Small intestine (tissue), 7 donors: Measurements from ENCODE around the gene TMEM40. TPM values are rescaled to one million over a fixed set of nuclear protein-coding genes. Genes with fewer than 3 reads are reported as not detected.
A peak's percentile ranks its signal among the peaks of the same experiment; 100 is the strongest.
"Not testable (repeated sequence)": the region's sequence is repeated elsewhere in the genome, so short reads cannot be mapped to it uniquely, and the experiment has no call there.

Source experiments
- DNase-seq, 2 donors: peaks; one replicate each; pipeline versions ENCODE4 v3.0.0 to v3.0.0-alpha.2; 2013
- FAIRE-seq: peaks from 2 replicates; lab custom pipeline; 2012; peaks lifted over from hg19 to GRCh38; lab: Jason Lieb, UNC
- H3K27ac ChIP-seq, 3 donors: one replicate each; pipeline ENCODE4 v1.5.1; 2013; ENCODE audit warnings: low read length in 2 of 3, mild to moderate bottlenecking in 2 of 3, control low read depth in 1 of 3, inconsistent platforms in 1 of 3, low read depth in 1 of 3, moderate library complexity in 1 of 3
- H3K27me3 ChIP-seq, 3 donors: one replicate each; pipeline ENCODE4 v1.6.1; 2013; ENCODE audit warnings: low read length in 3 of 3, inconsistent platforms in 1 of 3; ENCODE audit not compliant: control insufficient read depth in 3 of 3, insufficient read depth in 3 of 3
- H3K36me3 ChIP-seq, 3 donors: one replicate each; pipeline ENCODE4 v1.6.1; 2013; ENCODE audit warnings: low read length in 3 of 3, inconsistent platforms in 1 of 3, low read depth in 1 of 3, mild to moderate bottlenecking in 1 of 3, moderate library complexity in 1 of 3; ENCODE audit not compliant: control insufficient read depth in 3 of 3, insufficient read depth in 2 of 3
- H3K4me1 ChIP-seq, 3 donors: one replicate each; pipeline ENCODE4 v1.6.1; 2013; ENCODE audit warnings: low read length in 2 of 3, inconsistent platforms in 1 of 3, low read depth in 1 of 3, mild to moderate bottlenecking in 1 of 3, moderate library complexity in 1 of 3; ENCODE audit not compliant: control insufficient read depth in 3 of 3, insufficient read depth in 2 of 3
- H3K4me3 ChIP-seq, 3 donors: one replicate each; pipeline ENCODE4 v1.5.1; 2013; ENCODE audit warnings: low read length in 3 of 3, control low read depth in 1 of 3, inconsistent platforms in 1 of 3, low read depth in 1 of 3, mild to moderate bottlenecking in 1 of 3, moderate library complexity in 1 of 3
- H3K9me3 ChIP-seq, 2 donors: one replicate each; pipeline ENCODE4 v1.6.1; 2013; ENCODE audit warnings: low read depth in 1 of 2, low read length in 1 of 2; ENCODE audit not compliant: control insufficient read depth in 2 of 2, insufficient read depth in 1 of 2
- WGBS, 3 donors: extraction: QIAGEN DNeasy Blood & Tissue Kit; methylation state at CpG; one replicate each; pipeline ENCODE4 v1.1.7; 2013; 5-methylcytosine and 5-hydroxymethylcytosine counted together
- polyA plus RNA-seq, 4 donors: library from polyadenylated mRNA; stranded (reverse) in 3 of 4; unstranded in 1 of 4; fragments of 200-250 nt in 3 of 4; fragments of 120-200 nt in 1 of 4; gene quantifications; one replicate each; pipeline versions ENCODE4 v1.2.1 to v1.2.3, GENCODE V29; 2013
- donor health status: healthy with polysubstance abuse.
- donor health status: control.
- donor health status: control.
- donor health status: Bipolar disorder and iron deficiency.
- donor health status: healthy.

The TMEM40 gene
- polyA plus RNA-seq, 4 donors, result 0.07 to 0.25 TPM; not detected in 2

GRCh38 chr3:12727481-12727880, 31.6 kb downstream of the TMEM40 start:
- Histone ChIP-seq H3K36me3 (no peaks in the 10 kb centered on the region), H3K4me3 (no peak overlapping the region), H3K27me3 (no peaks in the 10 kb centered on the region), H3K4me1 (peaks cover 0 to under 1% (median 0%) of the 10 kb centered on the region in 3 donors), H3K27ac (no peak overlapping the region), H3K9me3 (no peaks in the 10 kb centered on the region)
- no peak for FAIRE-seq
- 28 to 58% (median 35%) methylated on average over 3 of the region's 3 CpGs for WGBS, 3 donors
- DNase-seq, result no peak

GRCh38 chr3:12725436-12725835, 33.6 kb downstream of the TMEM40 start:
- DNase-seq (no peak), FAIRE-seq (no peak)
- no peaks in the 10 kb centered on the region for H3K27me3 ChIP-seq
- H3K9me3 ChIP-seq, result no peaks in the 10 kb centered on the region
- 67 to 89% (median 74%) methylated on average over 1 of the region's 1 CpG for WGBS, 3 donors
- peaks cover 0 to 5% (median 0%) of the 10 kb centered on the region in 3 donors for H3K4me1 ChIP-seq
- H3K27ac ChIP-seq, result no peak overlapping the region
- H3K4me3 ChIP-seq, result no peak overlapping the region
- H3K36me3 ChIP-seq, result no peaks in the 10 kb centered on the region

GRCh38 chr3:12724794-12725193, 34.3 kb downstream of the TMEM40 start:
- FAIRE-seq (no peak), DNase-seq (no peak)
- Histone ChIP-seq H3K27ac (no peak overlapping the region), H3K4me1 (peaks cover 0 to 8% (median 0%) of the 10 kb centered on the region in 3 donors), H3K36me3 (no peaks in the 10 kb centered on the region), H3K9me3 (no peaks in the 10 kb centered on the region), H3K4me3 (no peak overlapping the region), H3K27me3 (no peaks in the 10 kb centered on the region)
- WGBS, 3 donors, result 87 to 91% (median 90%) methylated on average over 4 of the region's 4 CpGs

GRCh38 chr3:12723362-12723761, 35.7 kb downstream of the TMEM40 start:
- FAIRE-seq, H3K4me3 ChIP-seq, H3K4me1 ChIP-seq, H3K36me3 ChIP-seq, H3K27ac ChIP-seq, H3K27me3 ChIP-seq, DNase-seq, H3K9me3 ChIP-seq: not testable (repeated sequence)

DNA sequence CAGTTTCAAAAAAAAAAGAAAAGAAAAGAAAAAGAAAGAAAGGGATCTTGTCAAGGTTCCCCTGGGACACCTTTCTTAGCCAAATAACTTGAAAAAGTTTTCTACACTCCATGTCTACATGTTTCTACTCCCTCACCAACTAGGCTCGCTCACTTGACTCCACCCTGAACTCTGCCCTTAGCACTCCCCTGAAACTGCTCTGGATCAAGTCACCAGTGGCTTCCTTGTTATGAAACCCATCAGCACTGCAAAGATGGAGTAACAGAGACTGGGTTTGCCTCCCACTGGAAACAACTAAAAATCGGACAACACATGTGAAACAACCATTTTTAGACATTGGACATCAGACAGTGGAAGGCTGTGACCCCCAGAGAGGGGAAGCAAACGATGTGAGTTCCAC, 36.8 kb downstream of the TMEM40 start:
- Histone ChIP-seq H3K4me1 (peaks cover 0 to 8% (median 0%) of the 10 kb centered on the region in 3 donors), H3K27me3 (no peaks in the 10 kb centered on the region), H3K4me3 (no peak overlapping the region), H3K9me3 (no peaks in the 10 kb centered on the region), H3K27ac (no peak overlapping the region), H3K36me3 (no peaks in the 10 kb centered on the region)
- DNase-seq (peak; percentile 44 to 81), FAIRE-seq (no peak)
- 56 to 77% (median 56%) methylated on average over 3 of the region's 3 CpGs for WGBS, 3 donors

DNA sequence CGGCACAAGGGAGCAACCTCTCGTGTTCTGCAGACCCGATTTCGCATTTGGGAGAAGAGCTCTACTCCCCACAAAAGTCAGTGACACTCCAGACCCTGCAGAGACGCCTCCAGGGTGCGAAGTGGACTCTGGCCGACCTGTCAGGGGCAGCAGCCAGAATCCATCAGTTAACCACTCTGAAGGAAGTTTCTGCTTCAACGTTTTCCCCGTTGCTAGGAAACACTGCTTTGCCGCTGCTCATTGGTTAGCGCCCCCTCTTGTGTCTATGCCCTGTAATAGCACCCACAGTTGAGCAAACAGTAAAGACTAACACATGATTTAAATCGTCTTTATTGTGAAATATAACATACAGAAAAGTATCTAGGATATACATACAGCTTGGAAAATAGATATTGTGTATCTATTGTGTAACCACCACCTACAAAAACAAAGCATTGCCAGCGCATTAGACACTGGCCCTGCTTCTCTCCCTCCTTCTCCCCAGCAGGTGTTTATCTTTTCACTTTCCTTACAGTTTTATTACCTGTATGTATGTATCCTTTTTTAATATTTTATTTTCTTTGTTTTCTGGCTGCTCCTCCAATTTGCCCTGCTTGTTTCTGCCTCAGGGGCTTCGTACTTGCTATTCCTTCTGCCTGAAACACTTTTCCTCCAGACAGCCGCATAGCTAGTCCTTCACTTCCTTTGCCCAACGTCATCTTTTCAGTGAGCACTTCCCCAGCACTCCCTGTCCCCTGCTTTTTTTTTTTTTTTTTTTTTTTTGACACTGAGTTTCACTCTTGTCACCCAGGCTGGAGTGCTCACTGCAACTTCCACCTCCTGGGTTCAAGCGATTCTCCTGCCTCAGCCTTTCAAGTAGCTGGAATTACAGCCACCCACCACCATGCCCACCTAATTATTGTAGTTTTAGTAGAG, 38.8 kb downstream of the TMEM40 start:
- H3K36me3 ChIP-seq, result no peaks in the 10 kb centered on the region
- FAIRE-seq, result no peak
- peak overlapping the region in 1 of 3 donors; percentile 1 for H3K4me3 ChIP-seq
- H3K4me1 ChIP-seq, result peaks cover 0 to 8% (median 0%) of the 10 kb centered on the region in 3 donors
- H3K27me3 ChIP-seq, result no peaks in the 10 kb centered on the region
- no peak overlapping the region for H3K27ac ChIP-seq
- 13 to 18% (median 16%) methylated on average over 17 of the region's 17 CpGs for WGBS, 3 donors
- DNase-seq, result peak; percentile 93
- no peaks in the 10 kb centered on the region for H3K9me3 ChIP-seq

DNA sequence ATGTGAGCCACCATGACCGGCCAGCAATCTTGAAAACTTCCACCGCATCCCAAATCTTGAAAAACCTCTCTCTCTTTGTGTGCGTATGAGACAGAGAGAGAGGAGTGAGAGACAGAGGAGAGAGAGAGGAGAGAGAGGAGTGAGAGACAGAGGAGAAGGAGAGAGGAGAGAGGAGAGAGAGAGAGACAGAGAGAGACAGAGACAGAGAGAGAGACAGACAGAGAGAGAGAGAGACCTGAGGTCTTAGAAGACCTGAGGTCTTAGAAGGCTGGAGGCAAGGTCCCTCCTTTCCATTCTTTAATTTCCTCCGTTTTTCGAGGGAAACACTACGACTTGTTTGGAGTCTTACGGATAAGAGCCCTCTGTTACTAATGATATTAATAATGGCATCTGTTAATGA, 39.5 kb downstream of the TMEM40 start:
- FAIRE-seq (no peak), DNase-seq (no peak)
- Histone ChIP-seq H3K4me1 (peaks cover 0 to 8% (median 0%) of the 10 kb centered on the region in 3 donors), H3K36me3 (no peaks in the 10 kb centered on the region), H3K27ac (no peak overlapping the region), H3K27me3 (no peaks in the 10 kb centered on the region), H3K9me3 (no peaks in the 10 kb centered on the region), H3K4me3 (peak overlapping the region in 1 of 3 donors; percentile 1)
- WGBS, 3 donors, result 33 to 44% (median 41%) methylated on average over 7 of the region's 7 CpGs

DNA sequence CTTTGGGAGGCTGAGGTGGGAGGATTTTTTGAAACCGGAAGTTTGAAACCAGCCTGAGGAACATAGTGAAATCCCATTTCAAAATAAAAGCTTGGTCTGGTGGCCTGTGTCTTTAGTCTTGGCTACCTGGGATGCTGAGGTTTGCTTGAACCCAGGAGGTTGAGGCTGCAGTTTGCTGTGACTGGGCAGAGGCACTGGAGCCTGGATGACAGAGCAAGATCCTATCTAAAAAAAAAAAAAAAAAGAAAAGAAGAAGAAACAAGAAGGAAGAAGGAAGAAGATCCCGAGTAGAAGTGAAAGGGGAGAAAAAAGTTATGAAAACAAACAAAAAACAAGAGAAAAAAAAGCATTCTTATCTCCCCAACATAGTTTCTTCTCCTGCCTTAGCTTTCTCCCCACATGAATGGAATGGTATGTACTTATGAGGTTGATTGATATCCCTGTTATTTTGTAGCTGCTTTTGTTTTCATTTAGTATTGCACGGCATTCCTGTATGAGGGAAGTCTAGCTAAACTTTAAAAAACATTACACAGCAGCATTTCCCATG, 42.4 kb downstream of the TMEM40 start:
- Histone ChIP-seq H3K4me3 (no peak overlapping the region), H3K27ac (no peak overlapping the region), H3K4me1 (peaks cover 0 to 4% (median 0%) of the 10 kb centered on the region in 3 donors), H3K27me3 (no peaks in the 10 kb centered on the region), H3K9me3 (no peaks in the 10 kb centered on the region), H3K36me3 (no peaks in the 10 kb centered on the region)
- 42 to 58% (median 57%) methylated on average over 3 of the region's 3 CpGs for WGBS, 3 donors
- DNase-seq, result no peak
- no peak for FAIRE-seq
